GM13976 (cell line): ENCODE measurements around the gene MARCO.

ENCODE experiments used
- DNase-seq: peaks from one replicate; pipeline ENCODE4 v3.0.0; 2012; ENCODE audit warnings: low spot score
- in situ Hi-C: fragments of 300-500 bp; cut with MboI; formaldehyde crosslinking; loops from one replicate; pipeline ENCODE4 v1.12.0; 2022; ENCODE audit warnings: low sequenced_read_pairs, mixed read lengths, inconsistent platforms; ENCODE audit not compliant: unreplicated experiment
- TF ChIP-seq, protein P1 (sequence below): IDR thresholded peaks from 2 replicates; pipeline ENCODE4 v1.5.1; 2012; ENCODE audit warnings: borderline replicate concordance, mild to moderate bottlenecking; ENCODE audit not compliant: insufficient read depth; ENCODE audit errors: extremely low read depth, missing control alignments, control extremely low read depth

The MARCO gene

DNA sequence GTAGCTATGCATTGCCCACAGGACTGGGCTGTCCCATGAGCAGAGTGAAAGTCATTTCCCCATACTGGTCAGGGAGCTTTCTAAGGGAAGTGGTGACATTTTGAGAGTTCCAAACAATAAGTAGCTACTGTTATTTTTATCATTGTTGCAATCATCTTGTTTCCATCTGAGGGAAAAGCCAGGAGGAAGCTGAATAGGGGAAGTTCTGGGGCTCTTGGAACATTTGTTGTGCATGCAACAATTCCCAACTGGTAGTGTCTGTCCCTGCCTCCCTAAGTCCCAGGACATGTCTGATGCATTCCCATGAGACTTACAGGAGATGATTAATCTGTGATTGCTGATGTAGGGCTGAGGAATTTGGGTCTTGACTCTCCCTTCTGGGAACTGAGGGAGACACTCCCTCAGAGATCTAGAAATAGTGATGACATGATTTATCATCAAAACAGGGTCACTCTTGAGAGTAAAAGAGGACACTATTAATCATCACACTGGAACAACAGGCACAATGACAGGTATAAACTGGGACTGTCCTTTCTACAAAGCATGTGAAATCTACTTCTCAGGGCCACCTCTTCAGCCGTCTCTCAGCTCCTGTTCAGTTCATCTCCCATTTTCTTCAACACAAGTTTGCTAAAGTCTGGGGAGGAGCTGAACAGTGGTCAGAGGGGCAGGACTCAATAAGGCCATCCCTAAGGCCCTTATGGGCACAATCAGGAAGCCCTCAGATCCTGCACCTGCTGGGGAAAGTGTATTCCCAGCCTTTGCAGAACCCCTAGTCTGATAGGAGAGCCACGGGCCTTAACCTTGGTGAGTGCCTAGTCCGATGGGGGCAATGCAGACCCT is 28.0 kb upstream of the MARCO start:
- DNase-seq, result no peak
- TF ChIP-seq, protein P1, sequence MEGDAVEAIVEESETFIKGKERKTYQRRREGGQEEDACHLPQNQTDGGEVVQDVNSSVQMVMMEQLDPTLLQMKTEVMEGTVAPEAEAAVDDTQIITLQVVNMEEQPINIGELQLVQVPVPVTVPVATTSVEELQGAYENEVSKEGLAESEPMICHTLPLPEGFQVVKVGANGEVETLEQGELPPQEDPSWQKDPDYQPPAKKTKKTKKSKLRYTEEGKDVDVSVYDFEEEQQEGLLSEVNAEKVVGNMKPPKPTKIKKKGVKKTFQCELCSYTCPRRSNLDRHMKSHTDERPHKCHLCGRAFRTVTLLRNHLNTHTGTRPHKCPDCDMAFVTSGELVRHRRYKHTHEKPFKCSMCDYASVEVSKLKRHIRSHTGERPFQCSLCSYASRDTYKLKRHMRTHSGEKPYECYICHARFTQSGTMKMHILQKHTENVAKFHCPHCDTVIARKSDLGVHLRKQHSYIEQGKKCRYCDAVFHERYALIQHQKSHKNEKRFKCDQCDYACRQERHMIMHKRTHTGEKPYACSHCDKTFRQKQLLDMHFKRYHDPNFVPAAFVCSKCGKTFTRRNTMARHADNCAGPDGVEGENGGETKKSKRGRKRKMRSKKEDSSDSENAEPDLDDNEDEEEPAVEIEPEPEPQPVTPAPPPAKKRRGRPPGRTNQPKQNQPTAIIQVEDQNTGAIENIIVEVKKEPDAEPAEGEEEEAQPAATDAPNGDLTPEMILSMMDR, result no peak
- in situ Hi-C loops, result no loop called here

DNA sequence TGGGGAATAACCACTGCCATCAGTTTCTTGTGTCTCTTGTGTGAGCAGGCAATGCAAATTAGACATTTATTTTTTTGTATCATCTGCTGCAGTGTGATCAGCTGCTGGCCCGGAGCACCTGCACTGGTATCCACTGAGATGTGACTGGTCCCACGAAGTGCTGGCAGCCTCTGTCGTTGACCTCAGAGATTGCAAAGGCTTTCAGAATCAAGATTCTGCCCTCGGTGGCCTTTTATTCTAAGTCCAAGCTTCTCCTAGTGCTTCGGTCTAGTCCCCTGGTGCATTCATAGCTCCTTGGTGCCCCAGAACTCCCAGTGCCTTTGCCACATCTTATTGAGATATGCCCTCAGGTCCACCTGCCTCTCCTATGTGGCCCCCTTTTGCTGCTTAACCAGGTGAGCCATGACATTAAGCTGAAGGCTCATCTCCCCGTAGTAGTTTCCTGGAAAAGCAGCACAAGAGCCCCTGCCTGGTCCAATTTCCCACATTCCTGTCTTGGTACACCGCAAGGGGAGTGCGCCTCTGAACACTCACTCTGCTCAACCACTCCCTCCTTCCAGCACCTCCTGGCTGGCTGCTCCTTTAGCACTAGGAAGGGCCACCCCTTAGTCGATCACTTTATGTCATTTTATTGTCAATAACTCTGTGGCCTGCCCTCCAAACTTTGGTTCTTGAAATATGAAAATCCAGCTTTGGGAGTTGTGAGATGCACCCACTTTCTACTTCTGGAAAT is 27.1 kb upstream of the MARCO start:
- in situ Hi-C loops, result no loop called here
- DNase-seq, result no peak
- TF ChIP-seq, protein P1, result no peak

DNA sequence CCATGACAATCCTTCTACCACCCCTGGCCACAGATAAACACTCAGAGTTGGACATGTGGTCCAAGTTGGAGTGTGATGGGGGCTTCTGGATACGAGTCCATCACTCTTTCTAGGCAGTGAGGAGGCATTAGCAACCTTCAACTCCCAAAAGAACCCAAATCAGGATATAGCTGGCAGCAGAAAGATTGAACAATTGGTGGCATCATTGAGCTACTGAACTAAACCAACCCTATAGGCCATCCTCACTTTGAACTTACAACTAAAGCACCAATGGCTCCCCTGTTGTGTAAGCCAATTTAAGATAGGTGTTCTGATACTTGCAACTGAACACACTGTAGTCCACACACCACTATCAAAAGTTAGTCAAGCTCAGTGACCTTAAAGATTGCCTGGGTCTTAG is 24.0 kb upstream of the MARCO start:
- TF ChIP-seq, protein P1, result no peak
- in situ Hi-C loops, result no loop called here
- no peak for DNase-seq

DNA sequence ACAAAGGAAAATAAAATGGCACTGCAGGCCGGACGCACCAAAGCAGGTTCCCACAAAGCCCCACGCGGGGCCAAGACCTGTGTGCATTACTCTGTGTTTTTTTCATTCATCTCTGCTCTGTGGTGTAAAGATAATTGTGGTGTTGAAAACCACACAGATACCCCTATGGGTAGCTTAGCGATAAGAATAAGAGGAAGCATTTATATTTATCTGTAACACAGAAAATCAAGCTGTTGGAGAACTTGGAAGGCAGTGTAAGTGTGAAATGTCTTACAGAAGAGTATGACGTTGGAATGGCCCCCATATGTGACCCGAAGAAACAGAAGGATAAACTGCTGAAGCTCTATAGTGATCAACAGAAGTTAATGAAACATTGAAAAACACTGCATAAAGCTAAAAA is 20.3 kb upstream of the MARCO start:
- DNase-seq, result no peak
- TF ChIP-seq, protein P1, result no peak
- in situ Hi-C loops, result no loop called here

DNA sequence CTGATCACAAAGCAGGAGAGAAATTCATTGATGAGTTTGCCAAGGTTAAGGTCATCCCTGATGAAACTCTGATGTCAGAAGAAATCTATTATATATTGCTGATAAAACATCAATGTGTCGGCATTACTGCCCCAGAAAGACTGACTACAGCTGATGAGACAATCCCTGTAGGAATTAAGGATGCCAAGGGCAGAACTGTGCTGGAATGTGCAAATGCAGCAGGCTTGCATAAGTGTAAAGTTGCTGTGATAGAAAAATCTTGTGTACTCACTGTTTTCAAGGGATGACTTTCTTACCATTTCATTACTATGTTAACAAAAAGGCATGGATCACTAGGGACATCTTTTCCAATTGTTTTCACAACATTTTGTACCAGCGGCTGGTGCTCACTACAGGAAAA is 19.7 kb upstream of the MARCO start:
- in situ Hi-C loops, result no loop called here
- DNase-seq, result no peak
- TF ChIP-seq, protein P1, result no peak

DNA sequence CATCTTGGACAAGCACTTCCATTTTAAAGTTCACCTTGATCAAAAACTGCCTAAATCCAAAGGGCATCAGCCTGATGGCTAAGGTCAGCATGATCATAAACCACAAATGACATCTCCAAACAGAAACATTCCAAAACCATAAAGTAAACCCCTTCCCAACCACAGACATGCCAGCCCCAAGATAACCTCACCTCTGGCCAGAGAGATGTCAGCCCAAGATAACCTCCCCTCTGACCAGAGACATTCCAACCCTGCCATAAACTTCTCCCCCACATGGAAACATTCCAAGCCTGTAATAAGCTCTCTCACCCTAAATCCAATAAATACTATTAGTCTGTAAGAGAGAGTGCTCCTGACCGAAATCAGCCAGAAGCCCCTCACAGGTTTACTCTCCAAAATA is 18.6 kb upstream of the MARCO start:
- in situ Hi-C loops, result no loop called here
- DNase-seq, result no peak

More for the DNA sequence above, 18.6 kb upstream of the MARCO start:
- TF ChIP-seq, protein P1, result no peak
